Activated naive CD8-positive, alpha-beta T cell treated with anti-CD3 and anti-CD28 coated beads, Interleukin-2, amount 50 U/mL, for 24 hours (primary cell): ENCODE measurements around the gene PTCSC3.

Experiments used
- ATAC-seq: fragments of 150-1000 bp; cut with Tn5 transposase; one replicate; pipeline ENCODE4 v1.10.0; 2021
- DNase-seq: peaks from one replicate; pipeline ENCODE4 v3.0.0; 2021
- H3K27ac Mint-ChIP-seq: one replicate; pipeline ENCODE4 v1.8.0; 2021; ENCODE audit warnings: mild to moderate bottlenecking, mixed read lengths
- H3K27me3 Mint-ChIP-seq: one replicate; pipeline ENCODE4 v1.8.0; 2021; ENCODE audit warnings: mixed read lengths
- H3K36me3 Mint-ChIP-seq: one replicate; pipeline ENCODE4 v1.8.0; 2021; ENCODE audit warnings: low read depth, mixed read lengths
- H3K4me1 Mint-ChIP-seq: one replicate; pipeline ENCODE4 v1.8.0; 2021; ENCODE audit warnings: mixed read lengths
- H3K4me3 Mint-ChIP-seq: one replicate; pipeline ENCODE4 v1.8.0; 2021; ENCODE audit warnings: mild to moderate bottlenecking, moderate library complexity, mixed read lengths
- H3K9me3 Mint-ChIP-seq: one replicate; pipeline ENCODE4 v1.8.0; 2021; ENCODE audit warnings: mixed read lengths

Gene PTCSC3

DNA sequence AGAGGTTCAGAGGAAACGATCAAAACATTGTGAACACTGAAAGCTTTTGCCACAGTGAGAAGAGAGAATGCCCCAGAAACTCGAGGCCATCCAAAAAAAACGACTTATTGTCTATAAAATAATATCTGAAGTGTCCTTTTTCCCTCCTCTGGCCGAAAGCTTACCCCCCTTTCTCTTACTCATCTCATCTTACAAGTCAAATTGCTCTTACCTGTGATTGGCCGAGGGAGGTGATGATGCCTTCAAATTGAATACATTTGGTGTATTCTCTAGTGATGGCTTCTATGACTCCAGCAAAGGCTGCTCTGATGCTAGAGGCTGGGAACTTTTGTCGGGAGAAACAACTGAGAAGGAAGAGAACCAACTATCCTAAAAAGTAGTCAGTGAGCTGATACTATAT lies 90.7 kb downstream of the PTCSC3 start:
- DNase-seq (no peak), ATAC-seq (no peak)
- no peak overlapping the region for H3K4me3 Mint-ChIP-seq
- no peaks in the 10 kb centered on the region for H3K4me1 Mint-ChIP-seq
- H3K36me3 Mint-ChIP-seq = no peaks in the 10 kb centered on the region
- H3K27ac Mint-ChIP-seq = no peak overlapping the region
- H3K27me3 Mint-ChIP-seq = peaks cover 8% of the 10 kb centered on the region
- no peaks in the 10 kb centered on the region for H3K9me3 Mint-ChIP-seq
